K562 (cell line): ENCODE data around the gene MINDY4. TPM values are rescaled to one million over a fixed set of nuclear protein-coding genes. Genes with fewer than 3 reads are reported as not detected.

ENCODE experiments used
- ATAC-seq: fragments of 200-7000 bp; cut with Tn5 transposase; 3 replicates; pipeline ENCODE4 v1.9.1; 2020; ENCODE audit warnings: moderate library complexity
- BruUV-seq: library from RNA; stranded (reverse); fragments of 400-500 nt; replicated peaks from 2 replicates; lab custom pipeline; 2021; lab: Mats Ljungman, UMichigan
- CTCF ChIA-PET: fragments of 300-600 bp; formaldehyde crosslinking; extraction: SDS; loops from one replicate; lab custom pipeline; 2021; ENCODE audit warnings: low intra/inter-chr PET ratio; lab: Yijun Ruan, JAX
- POLR2A ChIA-PET: fragments of 300-600, 350-650 bp; sonication (Branson Sonifier 250); formaldehyde crosslinking; extraction: SDS; loops from one replicate; lab custom pipeline; 2021; ENCODE audit warnings: antibody characterized with exemption, inconsistent platforms; lab: Yijun Ruan, JAX
- DNase-seq, 4 experiments: peaks; one replicate each; pipeline versions ENCODE4 v3.0.0 to v3.0.0-alpha.2; 2011 to 2018; ENCODE audit warnings: low spot score in 3 of 4, mixed read lengths in 3 of 4; ENCODE audit errors: extremely low read depth in 1 of 4
- FAIRE-seq: peaks from 2 replicates; lab custom pipeline; 2011; peaks lifted over from hg19 to GRCh38; lab: Jason Lieb, UNC
- H2AFZ ChIP-seq: 2 replicates; pipeline ENCODE4 v1.6.0; 2011; ENCODE audit warnings: low read depth, low read length, control low read depth, inconsistent platforms
- H3K27ac ChIP-seq: fragments of 200-600 bp; 3 replicates; pipeline ENCODE4 v1.8.0; 2011; ENCODE audit warnings: low read depth, mild to moderate bottlenecking, control low read depth, inconsistent platforms, low read length, moderate library complexity, mixed read lengths; ENCODE audit errors: extremely low read depth
- H3K27me3 ChIP-seq, 2 experiments: fragments of 300-600 bp in 1 of 2; 2 replicates in 1 of 2; 3 replicates in 1 of 2; pipeline versions ENCODE4 v1.6.0 to v1.8.0; 2011; ENCODE audit warnings: inconsistent platforms in 2 of 2, low read length in 2 of 2, mild to moderate bottlenecking in 1 of 2, mixed read lengths in 1 of 2, moderate library complexity in 1 of 2; ENCODE audit not compliant: control insufficient read depth in 2 of 2, insufficient read depth in 2 of 2
- H3K36me3 ChIP-seq: fragments of 300-600 bp; 3 replicates; pipeline ENCODE4 v1.8.0; 2011; ENCODE audit warnings: mild to moderate bottlenecking, low read length, inconsistent platforms; ENCODE audit not compliant: control insufficient read depth, insufficient read depth
- H3K4me1 ChIP-seq, 2 experiments: fragments of 200-600 bp in 1 of 2; replicated peaks in 1 of 2; 2 replicates in 1 of 2; 3 replicates in 1 of 2; pipeline versions ENCODE4 v1.5.1 to v1.8.0; 2011; ENCODE audit warnings: inconsistent platforms in 2 of 2, low read length in 2 of 2, mild to moderate bottlenecking in 1 of 2, mixed read lengths in 1 of 2, moderate library complexity in 1 of 2; ENCODE audit not compliant: control insufficient read depth in 2 of 2, insufficient read depth in 2 of 2
- H3K4me2 ChIP-seq: 2 replicates; pipeline ENCODE4 v1.6.1; 2011; ENCODE audit warnings: low read length, control low read depth, inconsistent platforms, mixed read lengths; ENCODE audit not compliant: insufficient read depth
- H3K4me3 ChIP-seq: fragments of 200-600 bp; sonication (generic), shearing (Covaris generic); 2 replicates; pipeline ENCODE4 v1.5.1; 2016; ENCODE audit warnings: control low read depth, inconsistent platforms
- H3K79me2 ChIP-seq: fragments of 200-600 bp; 3 replicates; pipeline ENCODE4 v1.8.0; 2011; ENCODE audit warnings: low read length, inconsistent platforms; ENCODE audit not compliant: control insufficient read depth, insufficient read depth
- H3K9ac ChIP-seq, 2 experiments: 2 replicates each; pipeline versions ENCODE4 v1.6.0 to v1.6.1; 2011; ENCODE audit warnings: low read depth in 2 of 2, low read length in 2 of 2, control low read depth in 1 of 2, inconsistent platforms in 1 of 2, mild to moderate bottlenecking in 1 of 2, mixed read lengths in 1 of 2; ENCODE audit not compliant: insufficient read depth in 1 of 2
- H3K9me1 ChIP-seq: one replicate; pipeline ENCODE4 v1.6.0; 2011; ENCODE audit warnings: inconsistent platforms, mild to moderate bottlenecking, low read length, moderate library complexity; ENCODE audit not compliant: control insufficient read depth, insufficient read depth
- H3K9me3 ChIP-seq: replicated peaks from 2 replicates; pipeline ENCODE4 v1.5.1; 2011; ENCODE audit warnings: low read depth, low read length, inconsistent platforms; ENCODE audit not compliant: control insufficient read depth, insufficient read depth
- H4K20me1 ChIP-seq: replicated peaks from 2 replicates; pipeline ENCODE4 v1.6.1; 2011; ENCODE audit warnings: low read length, inconsistent platforms, mixed read lengths; ENCODE audit not compliant: control insufficient read depth, insufficient read depth
- PRDM10 ChIP-seq: fragments of 450-650 bp; IDR thresholded peaks from 2 replicates; pipeline ENCODE4 v1.6.1; 2018; ENCODE audit not compliant: partially characterized antibody
- ZNF785 ChIP-seq: fragments of 250-450 bp; sonication (Bioruptor Pico); IDR thresholded peaks from 2 replicates; pipeline ENCODE4 v1.4.0; 2020; ENCODE audit warnings: mild to moderate bottlenecking
- whole genome bisulfite sequencing: fragments of 100-300 bp; shearing (Covaris generic); methylation state at CpG from one replicate; pipeline ENCODE4 v1.1.6; 2016; ENCODE audit warnings: low coverage, mixed read lengths; ENCODE audit not compliant: insufficient coverage; ENCODE audit errors: missing lambda C conversion rate; 5-methylcytosine and 5-hydroxymethylcytosine counted together
- in situ Hi-C: fragments of 300-500 bp; cut with MboI; formaldehyde crosslinking; loops from 4 replicates; pipeline ENCODE4 v1.15.0; 2018; ENCODE audit warnings: inconsistent platforms, mixed read lengths
- intact Hi-C: fragments of 100-400 bp; cut with micrococcal nuclease; formaldehyde crosslinking; loops from 2 replicates; pipeline ENCODE4 v1.14.2; 2022
- polyA plus RNA-seq, 8 experiments: library from polyadenylated mRNA; depleted of rRNA in 4 of 8; stranded (reverse) in 5 of 8; unstranded in 3 of 8; fragments of >200 nt; fragmentation: Nextera tagmentation in 2 of 8; fragmentation: Illumina TruSeq in 1 of 8; extraction: Ambion mirVana in 2 of 8; extraction: Trizol in 1 of 8; gene quantifications; 2 replicates each; pipeline versions ENCODE4 v1.2.1 to v1.2.3, GENCODE V29; 2011 to 2014; ENCODE audit warnings: inconsistent platforms in 1 of 8, missing spikeins in 1 of 8
- total RNA-seq, 7 experiments: library from RNA; depleted of rRNA in 6 of 7; stranded (reverse); fragments of >200 nt in 6 of 7; fragmentation: Illumina TruSeq in 2 of 7; extraction: Trizol in 2 of 7; gene quantifications; 2 replicates each; pipeline versions ENCODE4 v1.2.1 to v1.2.3, GENCODE V29; 2011 to 2021; ENCODE audit warnings: low replicate concordance in 1 of 7

Gene MINDY4
- total and polyA plus RNA-seq, 9 of the 15 experiments (the other 6 are each of a cell fraction or from before 2014, with no cell fraction given): 2.1 to 16.7 (median 11.0) TPM

GRCh38 chr7:30848121-30848855 lies 77.1 kb downstream of the MINDY4 start:
- peak in 3 of 4 experiments; percentile 27 to 45 (median 41) for DNase-seq
- no peak overlapping the region for H2AFZ ChIP-seq
- ChIA-PET CTCF (no interaction called here), POLR2A (interaction anchor here (0.8 to 1.0 kb wide), 2 partner anchors 13 to 560 kb away, joined by 3 read pairs; no protein-coding TSS in a partner anchor)
- no peaks in the 10 kb centered on the region for H3K9me1 ChIP-seq
- H3K79me2 ChIP-seq: no peaks in the 10 kb centered on the region
- peaks cover 5% of the 10 kb centered on the region; the same call in 1 of the 3 replicates for H3K36me3 ChIP-seq
- BruUV-seq: no TSS peak
- in situ Hi-C loops: no loop called here
- H3K9ac ChIP-seq: no peak overlapping the region
- intact Hi-C loops: no loop called here
- H3K27me3 ChIP-seq: no peaks in the 10 kb centered on the region
- WGBS: 54% methylated on average over 6 of the region's 7 CpGs
- H3K4me2 ChIP-seq: no peak overlapping the region
- ATAC-seq: peak; percentile 19; the same call in 1 of the 3 replicates
- no peak overlapping the region for H3K27ac ChIP-seq
- H3K4me1 ChIP-seq: peaks cover 0 to 10% of the 10 kb centered on the region in 2 experiments; a peak in 1 of 5 replicates
- H3K9me3 ChIP-seq: no peaks in the 10 kb centered on the region
- TF ChIP-seq PRDM10 (peak; percentile 12), ZNF785 (CRISPR knock-in tag) (no peak)
- no peak overlapping the region for H3K4me3 ChIP-seq
- H4K20me1 ChIP-seq: no peaks in the 10 kb centered on the region
- no peak for FAIRE-seq
